HCT116 (cell line): ENCODE data around the gene STK16. TPM values are rescaled to one million over a fixed set of nuclear protein-coding genes. Genes with fewer than 3 reads are reported as not detected.

Source experiments
- ATAC-seq: fragments of 200-7000 bp; cut with Tn5 transposase; 2 replicates; pipeline ENCODE4 v1.9.1; 2020; ENCODE audit warnings: mild to moderate bottlenecking, moderate library complexity
- BruUV-seq: library from RNA; stranded (reverse); fragments of 400-500 nt; replicated peaks from 2 replicates; lab custom pipeline; 2021; lab: Mats Ljungman, UMichigan
- CTCF ChIA-PET: fragments of 300-600 bp; sonication (Branson Sonifier 250); formaldehyde crosslinking; loops from one replicate; lab custom pipeline; 2021; ENCODE audit warnings: antibody characterized with exemption; lab: Charles Lee
- POLR2A ChIA-PET: fragments of 300-600, 350-600 bp; sonication (Branson Sonifier 250); formaldehyde crosslinking; loops from one replicate; lab custom pipeline; 2021; ENCODE audit warnings: antibody characterized with exemption; lab: Charles Lee
- RAD21 ChIA-PET, 2 experiments: fragments of 300-600 bp; sonication (Branson Sonifier 250); formaldehyde crosslinking; loops; one replicate each; lab custom pipeline; 2023; ENCODE audit warnings: low total read pairs in 2 of 2; ENCODE audit not compliant: uncharacterized antibody in 2 of 2, unreplicated experiment in 2 of 2, low non-redundant PET in 1 of 2; lab: Charles Lee
- DNase-seq: peaks from one replicate; pipeline ENCODE4 v3.0.0-alpha.2; 2010; ENCODE audit warnings: low read depth, low spot score
- H2AFZ ChIP-seq: fragments of 200-600 bp; shearing (Covaris generic), sonication (generic); 2 replicates; pipeline ENCODE4 v1.6.1; 2017; ENCODE audit warnings: low read depth, mixed run types, mixed read lengths, antibody characterized with exemption, low read length; ENCODE audit not compliant: poor library complexity, severe bottlenecking
- H3K27ac ChIP-seq: 2 replicates; pipeline ENCODE4 v1.5.1; 2012; ENCODE audit warnings: low read depth, low read length
- H3K27me3 ChIP-seq: fragments of 200-600 bp; sonication (generic); 2 replicates; pipeline ENCODE4 v1.6.1; 2016; ENCODE audit warnings: mixed run types, low read length, mixed read lengths; ENCODE audit not compliant: insufficient read depth
- H3K36me3 ChIP-seq, 2 experiments: fragments of 200-500 bp in 1 of 2; fragments of 200-600 bp in 1 of 2; sonication (Bioruptor generic) in 1 of 2; sonication (generic) in 1 of 2; 2 replicates each; pipeline versions ENCODE4 v1.5.1 to v1.6.1; 2014 to 2016; ENCODE audit warnings: low read length in 2 of 2, inconsistent platforms in 1 of 2, mixed read lengths in 1 of 2, mixed run types in 1 of 2; ENCODE audit not compliant: insufficient read depth in 2 of 2, control insufficient read depth in 1 of 2
- H3K4me1 ChIP-seq, 2 experiments: fragments of 200-600 bp in 1 of 2; sonication (generic) in 1 of 2; 2 replicates each; pipeline versions ENCODE4 v1.5.1 to v1.6.1; 2012 to 2017; ENCODE audit warnings: low read length in 2 of 2, inconsistent platforms in 1 of 2, mild to moderate bottlenecking in 1 of 2, mixed read lengths in 1 of 2, mixed run types in 1 of 2, moderate library complexity in 1 of 2; ENCODE audit not compliant: insufficient read depth in 2 of 2, control insufficient read depth in 1 of 2
- H3K4me2 ChIP-seq: fragments of 200-600 bp; sonication (generic); 2 replicates; pipeline ENCODE4 v1.6.1; 2017; ENCODE audit warnings: mixed run types, low read length, mixed read lengths
- H3K4me3 ChIP-seq, 2 experiments: fragments of 200-600 bp in 1 of 2; sonication (generic) in 1 of 2; replicated peaks in 1 of 2; 2 replicates each; pipeline ENCODE4 v1.5.1; 2011 to 2016; ENCODE audit warnings: low read length in 2 of 2, control low read depth in 1 of 2, low read depth in 1 of 2, mild to moderate bottlenecking in 1 of 2, mixed read lengths in 1 of 2, mixed run types in 1 of 2
- H3K79me2 ChIP-seq: fragments of 200-600 bp; sonication (generic); 2 replicates; pipeline ENCODE4 v1.6.1; 2017; ENCODE audit warnings: mild to moderate bottlenecking, mixed run types, low read length, moderate library complexity, mixed read lengths; ENCODE audit not compliant: insufficient read depth
- H3K9ac ChIP-seq: fragments of 200-600 bp; sonication (generic); 2 replicates; pipeline ENCODE4 v1.6.1; 2016; ENCODE audit warnings: low read length, mixed read lengths
- H3K9me2 ChIP-seq: fragments of 200-600 bp; sonication (generic), shearing (Covaris generic); 2 replicates; pipeline ENCODE4 v1.6.1; 2017; ENCODE audit warnings: mixed run types, mild to moderate bottlenecking, moderate library complexity; ENCODE audit not compliant: insufficient read depth
- H3K9me3 ChIP-seq, 2 experiments: fragments of 200-500 bp in 1 of 2; fragments of 200-600 bp in 1 of 2; sonication (Bioruptor generic) in 1 of 2; sonication (generic) in 1 of 2; 2 replicates each; pipeline ENCODE4 v1.6.1; 2014 to 2017; ENCODE audit warnings: low read length in 2 of 2, mixed read lengths in 2 of 2, inconsistent platforms in 1 of 2, low read depth in 1 of 2, mild to moderate bottlenecking in 1 of 2, mixed run types in 1 of 2, moderate library complexity in 1 of 2; ENCODE audit not compliant: control insufficient read depth in 1 of 2, insufficient read depth in 1 of 2
- H4K20me1 ChIP-seq: fragments of 200-600 bp; sonication (generic), shearing (Covaris generic); 2 replicates; pipeline ENCODE4 v1.6.1; 2017; ENCODE audit warnings: mixed run types, mild to moderate bottlenecking, moderate library complexity; ENCODE audit not compliant: insufficient read depth
- CEBPB ChIP-seq: IDR thresholded peaks from 2 replicates; pipeline ENCODE4 v1.6.1; 2012; ENCODE audit warnings: low read depth
- CTCF ChIP-seq, 3 experiments: fragments of 200-600 bp in 1 of 3; sonication (generic) in 1 of 3; IDR thresholded peaks in 2 of 3; conservative IDR thresholded peaks in 1 of 3; 2 replicates each; pipeline ENCODE4 v1.5.1; 2012 to 2017; ENCODE audit warnings: low read depth in 2 of 3, low read length in 2 of 3, antibody characterized with exemption in 1 of 3, borderline replicate concordance in 1 of 3, control low read depth in 1 of 3, mild to moderate bottlenecking in 1 of 3, mixed read lengths in 1 of 3, mixed run types in 1 of 3, moderate library complexity in 1 of 3; ENCODE audit not compliant: insufficient read depth in 1 of 3
- EZH2phosphoT487 ChIP-seq: fragments of 200-600 bp; IDR thresholded peaks from 2 replicates; pipeline ENCODE4 v1.6.1; 2018; ENCODE audit warnings: antibody characterized with exemption, borderline replicate concordance
- FOSL1 ChIP-seq: IDR thresholded peaks from 2 replicates; pipeline ENCODE4 v1.6.1; 2012; ENCODE audit warnings: low read depth
- JUND ChIP-seq: IDR thresholded peaks from 2 replicates; pipeline ENCODE4 v1.6.1; 2012
- POLR2A ChIP-seq: IDR thresholded peaks from 2 replicates; pipeline ENCODE4 v1.7.0; 2011; ENCODE audit warnings: borderline replicate concordance; ENCODE audit not compliant: insufficient read depth, insufficient read length; ENCODE audit errors: extremely low read depth
- SP1 ChIP-seq: IDR thresholded peaks from 2 replicates; pipeline ENCODE4 v1.6.1; 2012; ENCODE audit warnings: low read depth
- SRF ChIP-seq: IDR thresholded peaks from 2 replicates; pipeline ENCODE4 v1.6.1; 2012; ENCODE audit warnings: low read depth
- ZFX ChIP-seq: fragments of 450-650 bp; IDR thresholded peaks from 2 replicates; pipeline ENCODE4 v1.6.1; 2017
- ZNF274 ChIP-seq: fragments of 200-500 bp; sonication (Bioruptor generic); IDR thresholded peaks from 2 replicates; pipeline ENCODE4 v1.6.1; 2014; ENCODE audit warnings: mild to moderate bottlenecking, low read depth, low read length, inconsistent platforms
- intact Hi-C: fragments of 100-400 bp; cut with micrococcal nuclease; formaldehyde crosslinking; loops from 2 replicates; pipeline ENCODE4 v1.10.0; 2022
- total RNA-seq: library from RNA; stranded (reverse); gene quantifications from one replicate; pipeline ENCODE4 v1.2.1, GENCODE V29; 2021; ENCODE audit not compliant: unreplicated experiment
- TF ChIP-seq, protein P1 (sequence below): IDR thresholded peaks from 2 replicates; pipeline ENCODE4 v1.6.1; 2012

The STK16 gene
- total RNA-seq, 1 experiment from 2014 or later: 31.4 TPM

DNA sequence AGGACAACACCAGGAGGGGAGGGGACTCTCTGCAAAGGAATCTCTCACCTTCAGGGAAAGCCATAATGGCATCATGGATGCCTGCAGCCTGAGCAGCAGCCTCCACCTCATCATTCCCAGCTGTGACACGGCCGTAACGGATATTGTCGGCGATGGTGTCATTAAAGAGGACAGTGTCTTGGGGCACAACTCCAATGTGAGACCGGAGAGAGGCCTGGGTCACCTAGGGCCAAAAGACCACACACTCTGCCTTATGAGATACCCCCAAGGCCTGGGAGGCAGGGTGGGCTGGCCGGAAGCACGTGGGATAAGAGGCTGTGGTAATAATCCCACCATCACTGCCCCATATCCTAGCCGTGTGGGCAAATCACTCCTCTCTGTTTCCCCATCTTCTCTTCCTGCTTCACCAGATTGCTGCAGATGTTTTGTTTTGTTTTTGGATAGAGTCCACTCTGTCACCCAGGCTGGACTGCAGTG lies 34.4 kb upstream of the STK16 start:
- H3K9me3 ChIP-seq: no peaks in the 10 kb centered on the region
- no peak for TF ChIP-seq SRF
- no peak for TF ChIP-seq ZFX
- TF ChIP-seq ZNF274: no peak
- no peak for TF ChIP-seq CTCF (IDR thresholded peaks at IDR 0.05 in 2 of 3, conservative IDR thresholded peaks at IDR 0.05 in 1 of 3; ENCODE audit: borderline replicate concordance in 1 of 3, insufficient read depth in 1 of 3, low read depth in 2 of 3, low read length in 2 of 3)
- no peak for TF ChIP-seq POLR2A
- no peak for TF ChIP-seq JUND
- TF ChIP-seq FOSL1: no peak
- TF ChIP-seq, protein P1, sequence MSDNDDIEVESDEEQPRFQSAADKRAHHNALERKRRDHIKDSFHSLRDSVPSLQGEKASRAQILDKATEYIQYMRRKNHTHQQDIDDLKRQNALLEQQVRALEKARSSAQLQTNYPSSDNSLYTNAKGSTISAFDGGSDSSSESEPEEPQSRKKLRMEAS: no peak
- no peak for TF ChIP-seq EZH2phosphoT487
- no peak for TF ChIP-seq CEBPB
- TF ChIP-seq SP1: no peak
- no peak overlapping the region for H3K4me3 ChIP-seq
- ChIA-PET POLR2A (interaction anchor here (1.1 kb wide), 1 partner anchor 16 kb away, joined by 3 read pairs; no protein-coding TSS in a partner anchor), CTCF (interaction anchor here (0.8 to 1.7 kb wide), 9 partner anchors 34 to 181 kb away, joined by 3 to 10 read pairs (median 4); partner anchors contain the start of genes CNPPD1 and NHEJ1), RAD21 (no interaction called here)
- H3K4me2 ChIP-seq: no peak overlapping the region
- no TSS peak for BruUV-seq
- DNase-seq: no peak
- H3K79me2 ChIP-seq: no peaks in the 10 kb centered on the region
- H3K9ac ChIP-seq: no peak overlapping the region
- no peak overlapping the region for H3K27ac ChIP-seq
- no peak overlapping the region for H2AFZ ChIP-seq
- no peaks in the 10 kb centered on the region for H4K20me1 ChIP-seq
- H3K27me3 ChIP-seq: no peaks in the 10 kb centered on the region
- H3K36me3 ChIP-seq: peaks cover 10 to 23% of the 10 kb centered on the region in 2 experiments; a peak in 3 of 4 replicates
- H3K9me2 ChIP-seq: no peaks in the 10 kb centered on the region
- H3K4me1 ChIP-seq: peaks cover 9 to 15% of the 10 kb centered on the region in 2 experiments
- no peak for ATAC-seq
- intact Hi-C loops: loop anchor here (2.0 kb wide), 2 partner anchors 40 to 50 kb away; partner anchors contain the start of genes NHEJ1 and SLC23A3
